C4-2B (cell line): Measurements from ENCODE around the gene PLCG1.

ENCODE experiments used
- H3K27ac ChIP-seq: fragments of 450-650 bp; 2 replicates; pipeline ENCODE4 v1.5.1; 2017
- CTCF ChIP-seq: fragments of 450-650 bp; conservative IDR thresholded peaks from 2 replicates; pipeline ENCODE4 v1.5.1; 2017; ENCODE audit warnings: mild to moderate bottlenecking
- ZFX ChIP-seq: fragments of 450-650 bp; IDR thresholded peaks from 2 replicates; pipeline ENCODE4 v1.6.1; 2017

Gene PLCG1

GRCh38 chr20:41154436-41155176 lies 17.3 kb downstream of the PLCG1 start:
- no peak overlapping the region for H3K27ac ChIP-seq
- TF ChIP-seq ZFX (no peak), CTCF (no peak)

DNA sequence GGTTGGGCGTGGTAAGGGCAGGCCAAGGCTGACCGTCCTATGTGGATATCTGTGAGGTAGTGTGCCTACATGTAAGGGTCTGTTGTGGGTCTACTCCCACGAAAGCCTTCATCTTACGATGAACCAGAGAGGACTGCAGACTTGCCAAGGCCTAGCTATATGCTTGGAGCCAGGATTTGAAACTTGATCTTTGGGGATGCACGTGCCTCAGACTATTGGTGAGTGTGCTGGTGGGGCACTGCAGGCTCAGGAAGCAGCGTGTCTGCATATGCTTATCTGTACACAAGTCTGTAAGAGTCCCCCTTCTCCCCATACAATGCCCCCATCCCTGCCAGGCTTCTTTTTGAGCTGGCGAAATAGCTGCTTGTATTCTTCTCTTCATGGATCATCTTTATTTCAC lies 17.9 kb downstream of the PLCG1 start:
- TF ChIP-seq ZFX (no peak), CTCF (no peak)
- H3K27ac ChIP-seq: no peak overlapping the region

DNA sequence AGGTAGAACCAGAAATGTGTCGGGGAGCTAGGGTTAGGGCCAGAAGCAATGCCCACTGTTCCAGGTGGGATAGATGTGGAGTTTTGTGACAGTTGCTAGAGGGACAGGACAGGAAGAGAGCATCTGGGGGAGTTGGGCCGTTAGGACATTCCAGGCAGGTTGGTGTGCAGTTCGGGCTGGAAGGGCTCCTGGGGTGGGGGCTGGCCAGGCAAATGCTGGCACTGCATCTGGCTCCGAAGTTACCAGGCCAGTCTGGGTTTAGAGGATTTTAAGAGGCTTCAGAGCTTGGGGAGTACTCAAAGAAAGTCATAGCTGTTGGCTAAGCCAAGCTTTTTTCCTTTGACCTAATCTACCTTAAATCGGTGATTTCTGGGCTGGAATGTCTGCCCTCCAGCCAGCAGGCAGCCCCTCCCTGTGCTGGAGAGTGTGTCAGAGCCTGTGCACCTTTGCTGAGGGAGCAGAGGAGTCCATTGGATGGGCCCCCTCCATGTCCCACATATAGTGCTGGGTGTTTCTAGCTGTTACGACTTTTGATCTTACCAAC lies 20.8 kb downstream of the PLCG1 start:
- TF ChIP-seq CTCF (no peak), ZFX (no peak)
- no peak overlapping the region for H3K27ac ChIP-seq

- no peak overlapping the region for H3K27ac ChIP-seq
- TF ChIP-seq CTCF (no peak), ZFX (no peak)
Observed at GRCh38 chr20:41159547-41159946, 22.2 kb downstream of the PLCG1 start.

DNA sequence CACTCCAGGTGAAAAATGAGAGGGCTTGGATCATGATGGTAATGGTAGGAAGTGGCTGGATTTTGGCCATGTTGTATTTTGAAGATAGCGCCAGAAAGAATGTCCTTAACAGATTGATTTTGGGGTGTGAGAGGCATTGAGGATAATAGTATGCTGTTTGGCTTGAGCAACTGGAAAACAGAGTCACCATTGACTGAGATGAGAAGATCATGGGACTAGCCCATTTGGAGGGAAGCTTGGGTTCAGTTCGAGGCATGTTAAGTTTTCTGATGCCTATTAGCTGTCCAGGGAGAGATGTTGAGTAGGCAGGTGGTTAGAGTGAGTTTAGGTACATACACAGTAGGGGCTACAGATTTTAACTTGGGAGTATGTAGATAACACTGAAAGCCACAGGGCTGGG lies 23.3 kb downstream of the PLCG1 start:
- H3K27ac ChIP-seq: no peak overlapping the region
- no peak for TF ChIP-seq ZFX

DNA sequence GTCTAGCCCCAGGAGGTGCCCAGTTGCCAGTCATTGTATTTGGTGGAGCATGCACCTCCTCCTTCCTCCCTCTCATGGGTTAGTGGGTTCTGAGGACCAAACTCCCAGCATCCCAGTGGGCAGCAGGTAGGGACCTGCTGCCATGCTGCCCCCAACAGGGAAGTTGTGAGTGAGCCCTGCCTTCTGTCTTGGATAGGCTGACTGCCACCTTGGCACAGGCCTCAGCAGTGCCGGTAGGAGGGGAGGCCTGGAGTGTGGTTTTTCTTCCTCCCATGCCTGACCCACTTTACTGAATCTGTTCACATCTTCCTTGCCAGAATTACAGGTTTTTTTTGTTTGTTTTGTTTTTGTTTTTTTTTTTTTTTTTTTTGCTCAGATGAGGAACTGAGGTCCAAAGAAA lies 24.5 kb downstream of the PLCG1 start:
- TF ChIP-seq CTCF (no peak), ZFX (no peak)
- peak overlapping the region; percentile 5; the same call in 1 of the 2 replicates for H3K27ac ChIP-seq

- TF ChIP-seq CTCF (no peak), ZFX (no peak)
- H3K27ac ChIP-seq: 0 out of 2 replicates have a peak overlapping the region, but pooled peaks have one; percentile 5
Observed at GRCh38 chr20:41162396-41162795, 25.1 kb downstream of the PLCG1 start.

- no peak overlapping the region for H3K27ac ChIP-seq
- TF ChIP-seq ZFX (no peak), CTCF (no peak)
Observed at GRCh38 chr20:41163821-41164220, 26.5 kb downstream of the PLCG1 start.
